ENCODE measurements around the gene FUBP1.

GRCh38 chr1:77948841-77949424 lies 29.9 kb downstream of the FUBP1 start:
- TF ChIP-seq CTCF (IDR thresholded peaks at IDR 0.05) (peak in 3 of 4 donors; percentile 8 to 12 (median 11)), POLR2A (IDR thresholded peaks at IDR 0.05) (no peak)

All from right lobe of liver (tissue), 4 donors.